A549 treated with CpdA at 1 μM for 4 hours (cell line): ENCODE measurements around the gene DALRD3. TPM values are rescaled to one million over a fixed set of nuclear protein-coding genes. Genes with fewer than 3 reads are reported as not detected.

ENCODE experiments used
- total RNA-seq: library from RNA; stranded (reverse); fragments of 200-300 nt; extraction: Qiagen RNA extraction; gene quantifications from 5 replicates; pipeline ENCODE4 v1.2.3, GENCODE V29; 2022; ENCODE audit warnings: low read depth

DALRD3 gene
- 16.7 to 25.0 TPM (median 24.7 TPM) in 5 replicates for total RNA-seq

GRCh38 chr3:49017971-49018706 lies at the start of gene DALRD3:
TSS of gene DALRD3 (minus strand) at chr3:49018580. CDS start at chr3:49018564, 16 bp downstream.

GRCh38 chr3:49028673-49029562 lies 10.5 kb upstream of the DALRD3 start, which contains the start of gene IMPDH2:
TSS of gene IMPDH2 (minus strand) at chr3:49029398. CDS start at chr3:49029350, 48 bp downstream.

GRCh38 chr3:49021813-49022687 lies 3.7 kb upstream of the DALRD3 start, which contains the start of gene NDUFAF3:
TSS of gene NDUFAF3 (plus strand) at chr3:49022121. CDS start at chr3:49022145, 24 bp downstream.

GRCh38 chr3:49007068-49007770 lies 11.2 kb downstream of the DALRD3 start, which contains the start of gene WDR6:
TSS of gene WDR6 (plus strand) at chr3:49007391. CDS start at chr3:49007432, 41 bp downstream.

GRCh38 chr3:48989796-48990635 lies 28.4 kb downstream of the DALRD3 start, which contains the start of gene P4HTM:
TSS of gene P4HTM (plus strand) at chr3:48990241. CDS start at chr3:48990257, 16 bp downstream.

Other genes starting within 250 kb of the DALRD3 start
- gene PRKAR2A, start 170.7 kb downstream of the DALRD3 start, total RNA-seq = 15.5 to 19.3 TPM (median 17.9 TPM) in 5 replicates
- gene SLC25A20, start 119.7 kb downstream of the DALRD3 start, total RNA-seq = 9.9 to 11.8 TPM (median 10.8 TPM) in 5 replicates
- 58.2 to 64.1 TPM (median 62.6 TPM) in 5 replicates for gene ARIH2, start 99.7 kb downstream of the DALRD3 start, total RNA-seq
- 11.7 to 19.5 TPM (median 18.6 TPM) in 5 replicates for gene P4HTM, start 28.3 kb downstream of the DALRD3 start, total RNA-seq
- gene WDR6, start 11.2 kb downstream of the DALRD3 start, total RNA-seq = 68.1 to 80.6 TPM (median 71.0 TPM) in 5 replicates
- 50.1 to 90.6 TPM (median 82.5 TPM) in 5 replicates for gene NDUFAF3, start 3.5 kb upstream of the DALRD3 start, total RNA-seq
- gene IMPDH2, start 10.8 kb upstream of the DALRD3 start, total RNA-seq = 154 to 174 TPM (median 168 TPM) in 5 replicates
- 37.3 to 42.6 TPM (median 38.8 TPM) in 5 replicates for gene QRICH1, start 75.5 kb upstream of the DALRD3 start, total RNA-seq
- 124 to 161 TPM (median 149 TPM) in 5 replicates for gene QARS1, start 86.2 kb upstream of the DALRD3 start, total RNA-seq
- 20.0 to 26.9 TPM (median 23.7 TPM) in 5 replicates for gene USP19, start 102.2 kb upstream of the DALRD3 start, total RNA-seq
- 75.5 to 100.0 TPM (median 84.8 TPM) in 5 replicates for gene LAMB2, start 114.5 kb upstream of the DALRD3 start, total RNA-seq
- gene CCDC71, start 147.8 kb upstream of the DALRD3 start, total RNA-seq = 10.1 to 17.1 TPM (median 13.0 TPM) in 5 replicates
- 4.1 to 5.5 TPM (median 4.5 TPM) in 5 replicates for gene KLHDC8B, start 153.0 kb upstream of the DALRD3 start, total RNA-seq